Activated T-cell treated with anti-CD3 and anti-CD28 coated beads for 4 hours (primary cell): ENCODE results near the gene TSPAN18.
"Not testable (repeated sequence)": the region's sequence is repeated elsewhere in the genome, so short reads cannot be mapped to it uniquely, and the experiment has no call there.

ENCODE experiments used
- DNase-seq: peaks from one replicate; pipeline ENCODE4 v3.0.0-alpha.2; 2020

TSPAN18 gene

DNA sequence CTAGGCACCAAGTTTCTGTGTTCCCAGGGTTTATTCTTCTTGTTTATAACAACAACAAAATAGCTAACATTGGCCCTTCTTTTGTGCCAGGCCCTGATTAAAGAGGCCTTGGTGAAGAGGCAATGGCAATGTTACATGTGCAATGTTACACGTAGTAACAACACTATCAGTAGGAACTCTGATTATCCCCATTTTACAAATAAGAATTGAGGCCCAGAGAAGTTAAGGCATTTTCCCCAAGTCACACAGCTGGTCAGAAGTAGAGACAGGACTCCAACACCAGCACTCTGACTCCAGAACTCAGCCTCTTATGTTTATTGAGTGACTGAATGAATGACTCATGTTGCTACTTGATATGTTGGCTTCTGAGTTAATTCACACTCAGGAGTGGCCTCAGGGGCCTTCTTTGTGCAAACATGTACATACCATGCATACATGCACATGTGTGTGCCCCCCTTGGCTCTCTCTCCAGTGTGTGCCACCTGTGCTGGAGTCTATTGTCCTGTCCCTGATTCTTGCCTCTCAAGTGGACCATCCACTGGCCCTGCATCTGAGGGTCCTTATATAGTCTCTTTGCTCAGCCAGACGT lies 125.5 kb downstream of the TSPAN18 start:
- DNase-seq: no peak

DNA sequence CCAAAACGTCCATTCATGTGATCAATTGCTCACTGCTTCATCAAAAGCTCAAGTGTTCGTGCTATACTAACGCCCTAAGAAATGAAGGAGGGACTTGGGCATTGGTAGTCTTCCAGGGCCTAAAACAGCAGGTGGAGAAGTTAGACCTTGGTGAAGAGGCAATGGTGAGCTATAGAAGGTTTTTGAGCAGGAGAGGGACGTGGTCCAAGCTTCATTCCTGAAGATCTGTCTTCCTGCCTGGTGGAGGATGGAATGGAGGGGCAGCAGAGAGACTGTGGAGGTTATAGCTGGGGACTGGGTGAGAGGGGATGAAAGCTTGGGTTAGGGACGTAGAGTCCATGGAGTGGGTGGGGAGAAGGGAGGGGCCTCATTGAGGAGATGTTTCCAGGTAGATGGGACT lies 126.2 kb downstream of the TSPAN18 start:
- no peak for DNase-seq

DNA sequence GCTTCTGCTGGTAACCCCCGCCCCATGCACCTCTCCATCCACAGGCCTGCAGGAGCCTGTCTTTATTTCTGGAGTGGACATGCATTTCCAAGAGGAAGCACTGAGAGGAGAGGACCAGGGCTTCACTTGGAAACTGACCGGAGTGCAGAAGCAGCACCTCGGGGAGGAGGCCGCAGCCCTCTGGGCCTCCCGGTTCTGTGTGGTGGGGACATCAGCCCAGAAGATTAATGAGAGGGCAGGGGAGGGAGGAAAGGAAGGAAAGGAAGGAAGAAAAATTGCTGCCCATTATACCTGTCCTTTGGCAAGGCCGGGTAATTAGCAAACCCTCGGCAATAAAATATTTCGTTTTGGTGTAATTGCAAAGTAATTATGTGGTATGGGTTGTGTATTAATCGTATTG lies 126.9 kb downstream of the TSPAN18 start:
- DNase-seq: no peak

DNA sequence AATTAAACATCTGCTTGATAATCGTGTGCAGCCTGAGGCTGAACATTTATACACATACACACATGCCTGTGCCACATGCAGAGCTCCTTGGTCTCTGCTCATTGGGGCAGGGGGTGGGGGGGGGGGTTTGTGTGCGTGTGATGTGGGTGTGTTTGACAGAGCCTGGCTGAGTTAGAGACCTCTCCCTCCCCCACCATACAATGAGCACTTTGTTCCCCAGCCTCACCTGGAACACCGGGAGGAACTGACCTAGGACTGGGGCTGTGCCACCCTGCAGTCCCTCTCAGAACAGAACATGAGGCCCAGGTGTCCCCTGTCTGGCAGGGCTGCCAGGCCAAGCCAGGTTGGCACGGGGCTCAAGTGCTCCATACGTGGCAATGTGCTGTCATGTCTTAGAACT lies 127.3 kb downstream of the TSPAN18 start:
- no peak for DNase-seq

DNA sequence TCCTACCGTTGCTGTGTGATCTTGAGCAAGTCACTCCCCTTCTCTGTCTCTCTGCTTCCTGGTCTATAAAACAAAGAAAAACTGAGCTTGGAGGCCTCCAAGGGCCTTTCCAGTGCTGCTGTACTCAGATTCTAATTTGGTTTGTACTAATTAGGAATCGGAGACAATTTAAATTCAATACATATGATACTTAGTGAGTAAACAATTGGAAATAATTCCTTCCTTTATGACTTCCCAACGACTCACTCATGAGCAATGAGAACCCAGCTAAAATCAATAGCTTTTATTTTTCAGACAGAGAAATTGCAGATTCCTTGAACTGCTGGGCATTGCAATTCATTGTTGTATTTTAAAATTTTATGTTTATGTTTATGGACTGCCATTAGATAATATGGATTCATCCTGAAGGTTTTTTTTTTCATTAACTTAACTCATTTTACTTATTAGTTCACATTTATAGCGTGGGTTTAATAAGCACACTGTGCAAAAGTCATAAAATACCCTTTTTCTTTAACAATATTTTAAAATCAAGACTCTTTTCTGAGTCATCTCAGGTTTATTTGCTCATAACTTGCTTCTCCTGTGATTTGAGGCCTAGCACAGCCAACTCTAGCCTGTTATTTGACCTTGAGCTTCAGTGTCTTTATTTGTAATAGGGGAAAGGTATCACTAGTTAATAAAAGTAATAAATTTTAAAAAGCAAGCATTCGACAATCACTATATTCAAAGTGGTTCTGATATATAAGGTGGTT lies 128.2 kb downstream of the TSPAN18 start:
- DNase-seq: no peak

DNA sequence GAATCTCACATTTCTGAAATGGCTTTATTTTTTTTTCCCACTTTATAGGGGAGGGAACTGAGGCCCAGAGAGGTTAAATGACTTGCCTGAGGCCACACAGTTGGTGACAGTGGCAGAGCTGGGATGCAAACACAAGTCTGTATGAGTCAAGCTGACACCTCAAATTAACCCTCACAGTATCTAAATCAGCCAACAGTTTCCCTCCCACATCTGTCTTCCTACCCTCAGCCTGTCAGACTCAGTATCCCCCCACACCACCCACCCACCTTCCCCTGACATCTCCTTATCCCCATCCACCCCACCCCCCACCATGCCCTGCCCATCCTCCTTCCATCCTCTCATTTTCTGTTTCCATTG lies 128.7 kb downstream of the TSPAN18 start:
- no peak for DNase-seq

DNA sequence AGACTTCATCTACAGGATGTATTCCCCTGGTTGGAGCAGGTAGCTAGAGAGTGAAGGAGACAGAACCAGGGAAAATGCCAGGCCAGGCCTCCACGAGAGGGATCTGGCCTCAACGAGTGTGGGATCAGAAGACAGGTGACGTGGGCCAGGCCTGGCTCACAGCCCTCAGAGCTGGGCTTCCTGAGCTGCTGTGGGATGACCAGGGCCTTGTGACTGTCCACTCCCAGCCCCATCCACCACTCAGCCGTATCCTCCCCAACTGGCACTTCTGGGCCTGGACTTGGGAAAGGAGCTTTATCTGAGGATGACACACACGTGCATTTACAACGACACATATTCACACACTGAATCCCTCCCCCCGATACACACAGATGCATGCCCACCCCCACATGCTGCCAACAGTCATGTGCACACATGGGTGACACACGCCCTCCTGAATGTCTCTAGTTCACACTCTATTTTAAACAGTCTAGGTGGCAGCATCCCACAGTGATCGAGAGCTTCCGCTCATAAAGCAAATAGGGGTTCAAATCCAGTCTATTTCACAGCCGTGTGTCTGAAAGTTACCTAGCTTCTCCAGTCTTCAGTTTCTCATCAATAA lies 130.8 kb downstream of the TSPAN18 start:
- DNase-seq: no peak

DNA sequence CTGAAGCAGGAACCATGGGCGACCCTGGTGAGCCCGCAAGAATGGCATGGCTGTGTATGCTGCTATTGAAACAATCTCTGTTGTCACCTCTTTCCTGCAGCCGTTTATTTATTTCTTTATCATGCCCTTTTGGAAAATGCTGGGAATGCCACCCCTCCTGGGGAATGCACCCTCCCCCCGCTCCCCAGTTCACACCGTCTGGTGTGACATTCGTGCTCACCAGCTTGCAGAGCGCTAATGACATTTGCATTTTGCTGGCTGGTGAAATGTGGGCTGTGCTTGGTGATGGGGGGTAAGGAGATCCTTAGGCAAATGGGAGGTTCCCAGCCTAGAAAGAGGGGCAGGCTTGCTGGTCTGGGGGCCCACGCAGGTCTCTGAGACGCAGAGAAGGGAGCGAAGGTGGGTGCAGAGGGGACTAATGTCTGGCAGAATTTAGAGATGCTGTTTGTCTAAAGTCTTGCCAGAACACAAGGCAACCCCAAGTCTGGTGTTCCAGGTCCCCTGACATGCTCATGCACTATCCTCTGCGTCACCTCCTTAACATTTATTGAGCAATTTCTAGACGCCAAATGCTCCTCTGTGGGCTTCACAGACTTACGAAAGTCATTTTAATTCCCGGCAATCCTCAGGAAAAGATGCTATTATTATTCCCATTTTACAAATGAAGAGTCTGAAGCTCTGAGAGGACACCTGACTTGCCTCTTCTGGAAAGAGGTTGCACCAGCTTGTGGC lies 132.2 kb downstream of the TSPAN18 start:
- no peak for DNase-seq

DNA sequence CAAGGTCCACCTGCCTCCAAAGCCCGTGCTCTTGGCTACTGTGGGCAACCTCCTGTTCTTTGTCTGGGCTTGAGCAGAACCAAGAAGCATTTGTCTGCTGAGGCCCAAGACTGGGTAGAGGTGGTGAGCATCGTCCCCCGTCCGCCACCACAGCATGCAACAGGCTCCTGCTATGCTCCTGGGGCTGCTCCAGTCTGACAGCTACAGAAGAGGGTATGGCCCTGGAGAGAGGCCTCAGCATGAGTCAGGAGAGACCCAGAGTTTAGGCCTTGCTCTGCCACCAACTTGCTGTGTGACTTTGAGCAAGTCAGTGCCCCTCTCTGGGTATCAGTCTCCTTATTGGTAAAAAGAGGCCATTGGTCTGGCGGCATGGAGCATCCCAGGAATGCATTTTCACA lies 132.8 kb downstream of the TSPAN18 start:
- DNase-seq: no peak

DNA sequence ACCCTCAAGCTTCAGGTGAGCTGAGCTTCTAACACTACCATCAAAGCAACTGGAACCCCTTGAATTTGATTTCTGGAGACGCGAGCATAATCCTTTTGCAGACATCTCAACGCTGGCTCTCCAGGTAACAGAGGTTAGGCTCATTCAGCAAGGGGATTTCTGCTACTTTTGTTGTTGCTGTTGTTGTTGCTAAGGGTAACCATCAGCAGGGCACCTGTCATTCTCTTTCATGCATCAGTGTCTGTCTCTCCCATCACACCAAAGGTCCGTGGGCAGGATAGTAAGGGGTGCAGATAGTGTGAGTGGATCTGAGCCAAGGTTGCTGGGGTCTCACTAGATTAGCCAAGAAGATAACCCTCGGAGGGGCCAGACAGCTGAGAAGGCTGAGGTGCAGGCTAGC lies 133.6 kb downstream of the TSPAN18 start:
- no peak for DNase-seq

DNA sequence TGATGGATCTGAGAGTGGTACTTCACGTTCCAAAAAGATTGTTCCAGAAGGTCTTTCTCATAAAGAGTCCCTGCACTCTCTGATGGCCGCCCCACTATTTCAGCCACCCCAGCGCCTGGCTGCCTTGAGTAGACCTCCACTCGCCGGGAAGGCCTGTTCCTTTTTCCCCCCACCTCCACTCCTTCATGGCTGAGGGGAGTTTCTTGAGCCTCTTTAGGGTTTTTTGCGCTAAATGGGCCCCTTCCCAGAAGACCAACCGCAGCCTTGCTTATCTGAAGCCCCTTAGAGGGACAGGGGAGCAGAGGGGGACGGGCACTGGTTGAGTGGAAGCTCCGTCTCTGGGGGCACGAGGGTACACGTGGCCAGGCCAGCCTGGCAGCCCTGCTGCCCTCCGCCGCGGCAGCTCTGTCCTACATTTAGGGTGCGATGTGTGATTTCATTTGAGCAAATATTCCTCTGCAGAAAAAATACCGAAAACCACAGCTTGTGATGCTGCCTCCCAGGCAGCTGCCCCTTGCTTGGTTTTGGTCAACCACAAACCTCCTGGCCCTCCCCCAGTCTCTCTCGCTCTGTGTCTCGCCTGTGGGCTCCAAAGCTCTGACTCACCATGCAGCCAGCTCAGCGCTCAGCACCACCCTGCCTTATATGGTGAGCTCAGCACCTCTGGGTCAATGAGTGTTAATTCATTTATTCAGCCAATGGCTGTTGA lies 135.2 kb downstream of the TSPAN18 start:
- peak; percentile 60 for DNase-seq

DNA sequence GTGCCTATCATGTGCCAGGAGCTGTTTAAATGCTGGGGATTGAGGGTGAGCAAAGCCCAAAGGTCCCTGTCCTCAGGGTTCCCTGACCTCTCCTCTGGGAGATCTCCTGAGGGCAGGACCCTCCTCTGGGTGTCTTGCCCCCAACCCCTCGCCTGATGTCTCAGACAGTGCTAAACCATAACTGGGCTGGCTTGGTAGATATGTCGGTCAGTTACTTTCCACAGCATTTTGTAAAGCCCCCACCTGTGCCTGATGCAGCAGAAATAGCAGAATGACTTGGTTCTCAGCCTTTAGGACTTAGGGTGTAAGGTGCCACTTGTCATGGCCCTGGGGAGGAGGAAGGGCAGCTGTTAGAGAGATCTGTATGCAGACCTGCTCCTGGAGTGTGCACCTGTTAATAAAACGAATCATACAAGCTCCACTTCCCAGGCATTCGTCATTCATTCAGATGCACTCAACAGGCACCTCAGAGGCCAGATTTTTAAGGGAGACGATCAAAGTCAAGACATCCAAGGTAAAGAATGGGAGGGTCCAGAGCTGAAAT lies 135.9 kb downstream of the TSPAN18 start:
- DNase-seq: no peak

DNA sequence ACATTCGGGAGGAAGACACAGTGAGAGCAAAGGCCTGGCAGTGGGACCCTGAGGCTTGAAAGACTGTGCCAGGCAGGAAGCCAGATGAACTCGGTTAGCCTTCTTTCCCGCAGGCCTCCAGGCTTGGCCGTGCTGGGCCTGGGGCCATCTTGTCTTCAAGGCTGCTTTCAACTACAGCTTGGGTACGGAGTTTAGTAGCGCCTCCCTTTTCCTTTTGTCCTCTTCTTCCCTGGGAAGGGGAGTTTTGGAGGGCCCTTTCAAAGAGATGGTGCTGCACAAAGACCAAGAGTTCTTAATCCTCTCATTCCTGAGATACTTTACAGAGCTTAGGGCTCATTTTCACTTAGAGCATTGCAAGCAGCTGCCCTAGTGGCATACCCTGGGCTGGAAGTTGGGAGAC lies 136.5 kb downstream of the TSPAN18 start:
- DNase-seq: no peak

DNA sequence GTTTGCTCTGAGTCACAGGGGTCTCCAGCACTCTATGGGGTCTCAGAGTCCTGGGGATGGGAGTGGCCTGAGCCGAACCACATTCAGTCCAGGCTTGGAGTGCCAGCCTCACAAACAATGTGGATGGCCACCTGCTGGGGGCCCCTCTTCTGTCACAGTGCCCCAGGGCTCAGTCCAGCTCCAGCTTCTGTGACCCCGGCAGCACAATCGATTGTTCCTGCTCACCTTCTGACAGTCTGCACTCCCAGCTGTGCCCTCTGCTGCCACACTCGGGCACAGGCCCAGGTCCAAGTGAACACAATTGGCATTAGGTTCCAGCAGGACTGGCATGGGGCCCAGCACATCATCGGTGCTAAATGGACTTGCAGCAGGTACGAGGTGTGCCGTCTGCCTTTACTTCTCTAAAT lies 139.1 kb downstream of the TSPAN18 start:
- DNase-seq: no peak

DNA sequence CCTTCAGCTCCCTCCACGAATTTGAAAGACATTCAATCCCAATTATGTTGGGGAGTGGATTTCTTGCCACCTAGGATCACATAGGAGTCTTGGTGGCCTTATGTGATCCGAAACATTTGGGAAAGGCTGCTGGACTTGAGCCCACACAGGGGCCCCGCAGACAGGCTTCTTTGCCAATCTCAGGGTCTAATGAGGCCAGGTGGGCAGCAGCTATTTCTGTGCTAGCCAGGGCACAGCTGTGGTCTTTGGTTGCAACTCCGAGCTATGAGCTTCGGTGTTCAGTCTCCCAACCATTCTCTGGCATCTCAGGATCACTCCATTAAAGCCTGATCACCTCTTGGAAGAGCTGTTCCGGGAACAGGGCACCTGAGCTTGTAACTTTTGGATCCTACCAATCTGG lies 139.5 kb downstream of the TSPAN18 start:
- DNase-seq: no peak

DNA sequence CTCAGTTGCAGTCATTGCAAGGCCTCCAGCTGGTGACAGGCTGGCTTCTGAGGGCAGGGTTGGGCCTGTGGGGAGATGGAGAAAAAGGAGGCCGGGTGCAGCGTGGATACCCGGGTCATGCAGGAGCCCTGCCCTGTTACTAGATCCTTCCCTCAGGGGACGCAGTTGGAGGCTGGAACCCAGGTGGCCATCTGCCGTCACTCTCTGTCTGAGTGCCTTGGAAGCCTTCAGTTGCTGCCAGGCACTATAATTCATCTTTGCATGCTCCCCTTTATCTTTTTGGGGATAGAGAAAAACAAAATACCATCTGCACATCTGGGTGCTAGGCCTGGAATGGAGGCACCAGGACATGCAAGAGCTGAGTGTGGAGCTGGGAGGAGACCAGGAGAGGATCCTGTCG lies 141.3 kb downstream of the TSPAN18 start:
- DNase-seq: no peak

DNA sequence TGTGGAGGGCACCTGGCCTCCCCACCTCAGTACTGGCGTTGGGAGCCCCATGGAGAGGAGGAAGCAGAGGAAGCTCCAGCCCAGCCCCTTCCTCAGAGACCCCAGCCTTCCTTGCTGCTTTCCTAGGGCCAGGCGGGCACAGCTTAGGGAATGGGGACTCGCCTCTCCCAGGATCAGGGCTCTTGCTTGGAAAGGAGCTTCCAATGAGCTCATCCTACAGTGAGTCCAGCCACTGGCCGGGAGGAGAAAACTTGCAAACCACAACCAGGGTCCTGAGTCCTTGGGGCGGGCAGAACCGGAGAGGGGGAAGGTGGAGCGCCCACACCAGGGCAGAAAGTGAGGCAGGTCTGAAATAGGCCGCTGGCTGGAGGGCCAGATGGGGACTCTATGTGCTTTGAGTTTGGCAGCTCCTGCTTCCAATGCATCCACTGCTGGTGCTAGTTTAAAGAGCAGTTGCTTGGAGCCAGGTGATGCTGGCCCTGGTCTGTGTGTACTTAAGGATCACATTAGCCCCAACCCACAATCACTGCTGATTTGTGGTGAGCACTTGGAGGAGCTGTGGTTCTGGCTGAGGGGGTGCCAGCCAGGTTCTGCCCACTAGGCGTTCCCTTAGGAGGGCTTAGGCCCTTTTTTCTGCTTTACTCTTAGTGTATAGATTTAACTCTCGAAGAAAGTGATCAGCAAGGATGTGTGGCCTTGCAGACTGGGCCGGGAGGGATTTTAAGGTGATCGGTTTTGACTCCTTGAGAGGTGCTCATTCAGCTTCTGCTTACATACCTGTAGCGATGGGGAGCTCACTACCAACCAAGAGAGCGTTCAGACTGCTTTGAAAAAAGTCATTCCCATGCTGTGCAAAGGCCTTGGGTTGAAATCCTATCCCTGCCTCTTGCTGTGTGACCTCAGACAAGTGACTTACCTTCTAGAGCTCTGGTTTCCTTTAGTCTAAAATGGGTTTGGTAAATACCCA lies 142.0 kb downstream of the TSPAN18 start:
- no peak for DNase-seq

DNA sequence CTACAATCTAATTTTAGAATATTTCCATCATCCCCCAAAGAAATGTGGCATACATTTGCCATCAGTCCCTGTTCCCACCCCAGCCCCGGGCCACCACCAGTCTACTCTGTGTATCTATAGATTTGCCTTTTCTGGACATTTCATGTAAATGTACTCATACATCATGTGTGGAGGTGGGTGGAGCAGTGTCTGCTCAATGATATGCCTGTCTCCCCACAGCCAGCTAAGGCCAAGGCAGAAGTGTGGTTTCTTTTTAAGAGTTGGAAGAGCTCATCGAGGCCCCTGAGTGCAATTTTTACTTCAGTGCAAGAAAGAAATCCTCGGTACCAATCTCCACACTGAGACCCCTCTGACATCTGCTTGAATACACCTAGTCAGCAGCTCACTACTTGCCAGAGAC lies 143.4 kb downstream of the TSPAN18 start:
- DNase-seq: no peak

DNA sequence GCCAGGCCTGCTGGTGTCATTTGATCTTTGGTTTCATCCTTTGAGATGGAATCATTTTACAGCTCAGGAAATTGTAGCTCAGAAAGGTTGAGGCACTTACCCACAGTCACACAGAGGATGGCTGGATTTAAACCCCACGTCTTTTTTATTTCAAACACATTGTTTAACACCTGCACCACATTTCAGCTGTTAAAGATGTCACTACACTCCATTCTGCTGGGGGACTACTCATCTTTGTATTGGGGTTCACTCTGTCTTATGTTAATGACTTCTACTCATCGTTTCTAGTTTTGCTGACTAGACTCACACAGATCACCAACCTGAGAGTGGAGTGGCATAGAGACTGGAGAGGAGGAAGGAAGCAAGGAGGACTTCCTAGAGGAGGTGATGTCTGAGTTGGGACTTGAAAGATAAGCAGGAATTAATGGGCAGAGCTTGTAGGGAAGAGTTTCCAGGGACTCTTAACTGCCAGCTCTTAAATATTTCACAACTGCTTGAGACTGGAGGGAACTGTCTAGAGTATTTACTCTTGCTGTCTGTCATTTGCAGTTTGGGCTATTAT lies 143.9 kb downstream of the TSPAN18 start:
- DNase-seq: no peak

DNA sequence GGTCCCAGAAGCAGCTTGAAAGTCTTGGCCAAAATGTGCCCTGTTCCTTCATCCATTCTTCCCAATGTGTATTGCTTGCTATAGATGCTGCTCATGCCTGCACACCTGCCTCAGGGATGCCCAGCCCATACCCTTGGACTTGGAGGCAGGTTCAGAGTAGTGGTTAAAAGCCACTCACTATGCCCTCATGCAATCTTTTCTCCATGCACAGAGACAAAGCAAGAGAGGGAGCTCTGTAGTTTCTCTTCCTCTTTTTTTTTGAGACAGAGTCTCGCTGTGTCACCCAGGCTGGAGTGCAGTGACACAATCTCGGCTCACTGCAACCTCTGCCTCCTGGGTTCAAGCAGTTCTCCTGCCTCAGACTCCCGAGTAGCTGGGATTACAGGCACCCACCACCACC lies 144.9 kb downstream of the TSPAN18 start:
- not testable (repeated sequence) for DNase-seq

DNA sequence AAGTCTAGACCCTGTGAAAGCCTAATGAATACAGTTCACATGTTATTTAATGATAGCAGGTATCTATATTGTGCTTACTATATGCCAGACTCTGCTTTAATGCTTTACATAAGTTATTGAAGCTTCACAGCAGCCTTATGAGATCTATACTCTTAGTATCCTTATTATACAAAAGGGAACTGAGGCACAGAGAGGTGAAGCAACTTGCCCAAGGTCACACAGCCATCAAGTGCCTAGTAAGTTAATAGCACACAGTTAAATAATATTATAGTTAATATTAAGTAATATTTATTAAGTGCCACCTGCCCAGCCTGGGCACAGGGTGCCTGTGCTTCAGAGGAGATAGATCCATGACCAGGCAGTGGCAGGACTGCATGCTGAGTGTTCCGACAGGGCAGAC lies 145.8 kb downstream of the TSPAN18 start:
- no peak for DNase-seq
